K562 (cell line): Measurements from ENCODE around the gene FAM169A. TPM values are rescaled to one million over a fixed set of nuclear protein-coding genes. Genes with fewer than 3 reads are reported as not detected.

Source experiments
- ATAC-seq: fragments of 200-7000 bp; cut with Tn5 transposase; 3 replicates; pipeline ENCODE4 v1.9.1; 2020; ENCODE audit warnings: moderate library complexity
- BruUV-seq: library from RNA; stranded (reverse); fragments of 400-500 nt; replicated peaks from 2 replicates; lab custom pipeline; 2021; lab: Mats Ljungman, UMichigan
- CTCF ChIA-PET: fragments of 300-600 bp; formaldehyde crosslinking; extraction: SDS; loops from one replicate; lab custom pipeline; 2021; ENCODE audit warnings: low intra/inter-chr PET ratio; lab: Yijun Ruan, JAX
- POLR2A ChIA-PET: fragments of 300-600, 350-650 bp; sonication (Branson Sonifier 250); formaldehyde crosslinking; extraction: SDS; loops from one replicate; lab custom pipeline; 2021; ENCODE audit warnings: antibody characterized with exemption, inconsistent platforms; lab: Yijun Ruan, JAX
- DNase-seq, 4 experiments: peaks; one replicate each; pipeline versions ENCODE4 v3.0.0 to v3.0.0-alpha.2; 2011 to 2018; ENCODE audit warnings: low spot score in 3 of 4, mixed read lengths in 3 of 4; ENCODE audit errors: extremely low read depth in 1 of 4
- FAIRE-seq: peaks from 2 replicates; lab custom pipeline; 2011; peaks lifted over from hg19 to GRCh38; lab: Jason Lieb, UNC
- H2AFZ ChIP-seq: 2 replicates; pipeline ENCODE4 v1.6.0; 2011; ENCODE audit warnings: low read depth, low read length, control low read depth, inconsistent platforms
- H3K27ac ChIP-seq: fragments of 200-600 bp; 3 replicates; pipeline ENCODE4 v1.8.0; 2011; ENCODE audit warnings: low read depth, mild to moderate bottlenecking, control low read depth, inconsistent platforms, low read length, moderate library complexity, mixed read lengths; ENCODE audit errors: extremely low read depth
- H3K27me3 ChIP-seq, 2 experiments: fragments of 300-600 bp in 1 of 2; 2 replicates in 1 of 2; 3 replicates in 1 of 2; pipeline versions ENCODE4 v1.6.0 to v1.8.0; 2011; ENCODE audit warnings: inconsistent platforms in 2 of 2, low read length in 2 of 2, mild to moderate bottlenecking in 1 of 2, mixed read lengths in 1 of 2, moderate library complexity in 1 of 2; ENCODE audit not compliant: control insufficient read depth in 2 of 2, insufficient read depth in 2 of 2
- H3K36me3 ChIP-seq: fragments of 300-600 bp; 3 replicates; pipeline ENCODE4 v1.8.0; 2011; ENCODE audit warnings: mild to moderate bottlenecking, low read length, inconsistent platforms; ENCODE audit not compliant: control insufficient read depth, insufficient read depth
- H3K4me1 ChIP-seq, 2 experiments: fragments of 200-600 bp in 1 of 2; replicated peaks in 1 of 2; 2 replicates in 1 of 2; 3 replicates in 1 of 2; pipeline versions ENCODE4 v1.5.1 to v1.8.0; 2011; ENCODE audit warnings: inconsistent platforms in 2 of 2, low read length in 2 of 2, mild to moderate bottlenecking in 1 of 2, mixed read lengths in 1 of 2, moderate library complexity in 1 of 2; ENCODE audit not compliant: control insufficient read depth in 2 of 2, insufficient read depth in 2 of 2
- H3K4me2 ChIP-seq: 2 replicates; pipeline ENCODE4 v1.6.1; 2011; ENCODE audit warnings: low read length, control low read depth, inconsistent platforms, mixed read lengths; ENCODE audit not compliant: insufficient read depth
- H3K4me3 ChIP-seq: fragments of 200-600 bp; sonication (generic), shearing (Covaris generic); 2 replicates; pipeline ENCODE4 v1.5.1; 2016; ENCODE audit warnings: control low read depth, inconsistent platforms
- H3K79me2 ChIP-seq: fragments of 200-600 bp; 3 replicates; pipeline ENCODE4 v1.8.0; 2011; ENCODE audit warnings: low read length, inconsistent platforms; ENCODE audit not compliant: control insufficient read depth, insufficient read depth
- H3K9ac ChIP-seq, 2 experiments: 2 replicates each; pipeline versions ENCODE4 v1.6.0 to v1.6.1; 2011; ENCODE audit warnings: low read depth in 2 of 2, low read length in 2 of 2, control low read depth in 1 of 2, inconsistent platforms in 1 of 2, mild to moderate bottlenecking in 1 of 2, mixed read lengths in 1 of 2; ENCODE audit not compliant: insufficient read depth in 1 of 2
- H3K9me1 ChIP-seq: one replicate; pipeline ENCODE4 v1.6.0; 2011; ENCODE audit warnings: inconsistent platforms, mild to moderate bottlenecking, low read length, moderate library complexity; ENCODE audit not compliant: control insufficient read depth, insufficient read depth
- H3K9me3 ChIP-seq: replicated peaks from 2 replicates; pipeline ENCODE4 v1.5.1; 2011; ENCODE audit warnings: low read depth, low read length, inconsistent platforms; ENCODE audit not compliant: control insufficient read depth, insufficient read depth
- H4K20me1 ChIP-seq: replicated peaks from 2 replicates; pipeline ENCODE4 v1.6.1; 2011; ENCODE audit warnings: low read length, inconsistent platforms, mixed read lengths; ENCODE audit not compliant: control insufficient read depth, insufficient read depth
- BACH1 ChIP-seq: fragments of 200-800 bp; sonication (Bioruptor generic); IDR thresholded peaks from 2 replicates; pipeline ENCODE4 v1.6.1; 2016; ENCODE audit warnings: missing genetic modification characterization, missing compliant biosample characterization
- CBX5 ChIP-seq: IDR thresholded peaks from 2 replicates; pipeline ENCODE4 v1.6.1; 2014; ENCODE audit warnings: low read depth, borderline replicate concordance
- CC2D1A ChIP-seq: fragments of 450-650 bp; IDR thresholded peaks from 2 replicates; pipeline ENCODE4 v1.6.1; 2017; ENCODE audit warnings: mild to moderate bottlenecking
- CREB5 ChIP-seq: fragments of 250-450 bp; sonication (Bioruptor Pico); IDR thresholded peaks from 2 replicates; pipeline ENCODE4 v1.5.0; 2020; ENCODE audit warnings: mild to moderate bottlenecking
- GMEB1 ChIP-seq: fragments of 250-450 bp; sonication (Bioruptor Pico); IDR thresholded peaks from 2 replicates; pipeline ENCODE4 v1.4.0; 2020; ENCODE audit warnings: mild to moderate bottlenecking
- HNRNPH1 ChIP-seq: fragments of 200-400 bp; formaldehyde crosslinking; optimal IDR thresholded peaks from 2 replicates; pipeline ENCODE3; 2017; ENCODE audit warnings: low read depth, mild to moderate bottlenecking, low read length, moderate library complexity
- IFI16 ChIP-seq: fragments of 250-450 bp; sonication (Bioruptor Pico); IDR thresholded peaks from 2 replicates; pipeline ENCODE4 v2.1.2; 2022; ENCODE audit warnings: mild to moderate bottlenecking, inconsistent platforms
- MCM3 ChIP-seq: fragments of 450-650 bp; IDR thresholded peaks from 2 replicates; pipeline ENCODE4 v1.6.1; 2016
- RFX5 ChIP-seq: IDR thresholded peaks from 2 replicates; pipeline ENCODE4 v1.6.1; 2011; ENCODE audit warnings: low read depth, mild to moderate bottlenecking, improper control_type of control experiment, low read length
- RFX7 ChIP-seq: fragments of 250-450 bp; sonication (Bioruptor Pico); IDR thresholded peaks from 2 replicates; pipeline ENCODE4 v1.5.1; 2021; ENCODE audit warnings: mild to moderate bottlenecking
- SRSF1 ChIP-seq: fragments of 200-400 bp; formaldehyde crosslinking; IDR thresholded peaks from 2 replicates; pipeline ENCODE4 v1.6.1; 2017; ENCODE audit warnings: mild to moderate bottlenecking, low read depth, low read length, moderate library complexity
- STAT5A ChIP-seq: IDR thresholded peaks from 2 replicates; pipeline ENCODE4 v1.6.1; 2012; ENCODE audit warnings: low read length, inconsistent platforms, borderline replicate concordance
- TAF15 ChIP-seq: fragments of 200-400 bp; formaldehyde crosslinking; IDR thresholded peaks from 2 replicates; pipeline ENCODE4 v1.6.1; 2017; ENCODE audit warnings: mild to moderate bottlenecking, low read depth, low read length, moderate library complexity
- TAF7 ChIP-seq: fragments of 450-650 bp; IDR thresholded peaks from 2 replicates; pipeline ENCODE4 v1.6.1; 2016; ENCODE audit warnings: missing genetic modification characterization, missing compliant biosample characterization
- TGIF2 ChIP-seq: sonication (generic); formaldehyde crosslinking; IDR thresholded peaks from 2 replicates; pipeline ENCODE4 v1.8.1; 2022; ENCODE audit warnings: mild to moderate bottlenecking, missing genetic modification reagents, moderate library complexity
- XRCC5 ChIP-seq: fragments of 200-400 bp; formaldehyde crosslinking; IDR thresholded peaks from 2 replicates; pipeline ENCODE4 v1.6.1; 2017; ENCODE audit warnings: low read depth, mild to moderate bottlenecking, low read length
- ZFP36 ChIP-seq: fragments of 150-350 bp; IDR thresholded peaks from 2 replicates; pipeline ENCODE4 v1.6.1; 2018; ENCODE audit warnings: low read length, low read depth; ENCODE audit not compliant: partially characterized antibody
- ZNF398 ChIP-seq: fragments of 250-450 bp; sonication (Bioruptor Pico); IDR thresholded peaks from 2 replicates; pipeline ENCODE4 v1.8.0; 2021; ENCODE audit warnings: moderate library complexity, mild to moderate bottlenecking, inconsistent platforms
- ZNF77 ChIP-seq: fragments of 250-450 bp; sonication (Bioruptor Pico); IDR thresholded peaks from 2 replicates; pipeline ENCODE4 v1.5.0; 2020
- WGBS: fragments of 100-300 bp; shearing (Covaris generic); methylation state at CpG from one replicate; pipeline ENCODE4 v1.1.6; 2016; ENCODE audit warnings: low coverage, mixed read lengths; ENCODE audit not compliant: insufficient coverage; ENCODE audit errors: missing lambda C conversion rate; 5-methylcytosine and 5-hydroxymethylcytosine counted together
- in situ Hi-C: fragments of 300-500 bp; cut with MboI; formaldehyde crosslinking; loops from 4 replicates; pipeline ENCODE4 v1.15.0; 2018; ENCODE audit warnings: inconsistent platforms, mixed read lengths
- intact Hi-C: fragments of 100-400 bp; cut with micrococcal nuclease; formaldehyde crosslinking; loops from 2 replicates; pipeline ENCODE4 v1.14.2; 2022
- polyA plus RNA-seq, 8 experiments: library from polyadenylated mRNA; depleted of rRNA in 4 of 8; stranded (reverse) in 5 of 8; unstranded in 3 of 8; fragments of >200 nt; fragmentation: Nextera tagmentation in 2 of 8; fragmentation: Illumina TruSeq in 1 of 8; extraction: Ambion mirVana in 2 of 8; extraction: Trizol in 1 of 8; gene quantifications; 2 replicates each; pipeline versions ENCODE4 v1.2.1 to v1.2.3, GENCODE V29; 2011 to 2014; ENCODE audit warnings: inconsistent platforms in 1 of 8, missing spikeins in 1 of 8
- total RNA-seq, 7 experiments: library from RNA; depleted of rRNA in 6 of 7; stranded (reverse); fragments of >200 nt in 6 of 7; fragmentation: Illumina TruSeq in 2 of 7; extraction: Trizol in 2 of 7; gene quantifications; 2 replicates each; pipeline versions ENCODE4 v1.2.1 to v1.2.3, GENCODE V29; 2011 to 2021; ENCODE audit warnings: low replicate concordance in 1 of 7

Gene FAM169A
- total and polyA plus RNA-seq, 9 of the 15 experiments (the other 6 are each of a cell fraction or from before 2014, with no cell fraction given): 0.01 to 0.04 TPM; not detected in 7

DNA sequence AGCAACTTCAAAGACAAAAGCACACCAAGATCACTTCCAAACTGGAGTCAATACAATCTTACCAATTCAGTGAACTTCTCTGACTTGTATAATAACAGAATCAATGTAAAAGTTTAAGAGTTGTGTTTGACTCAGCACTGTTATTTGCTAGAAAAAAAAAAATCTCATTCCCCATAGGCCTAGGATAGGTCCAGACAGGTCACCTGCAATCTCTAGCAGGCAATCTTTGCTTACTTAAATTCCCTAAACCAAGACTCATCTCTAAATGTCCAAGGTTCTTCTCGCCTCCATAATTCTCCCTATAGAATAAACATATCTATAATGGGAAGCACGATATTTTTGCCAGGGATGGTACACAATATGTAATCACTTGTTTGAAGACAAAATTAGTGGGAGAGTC lies 2.5 kb downstream of the FAM169A start:
- Histone ChIP-seq H3K27me3 (peaks cover 0 to 4% of the 10 kb centered on the region in 2 experiments; a peak in 2 of 5 replicates), H3K27ac (no peak overlapping the region), H3K9me3 (no peaks in the 10 kb centered on the region), H4K20me1 (no peaks in the 10 kb centered on the region), H2AFZ (no peak overlapping the region), H3K4me2 (no peak overlapping the region), H3K4me3 (no peak overlapping the region), H3K9me1 (no peaks in the 10 kb centered on the region)
- intact Hi-C loops: no loop called here
- no TSS peak for BruUV-seq
- FAIRE-seq (no peak), DNase-seq (no peak)
- in situ Hi-C loops: no loop called here
- TF ChIP-seq CC2D1A: no peak
- no peak for TF ChIP-seq GMEB1
- no peak for TF ChIP-seq BACH1
- no peak for TF ChIP-seq ZNF77
- no peak for TF ChIP-seq ZFP36
- no peak for TF ChIP-seq XRCC5
- no peak for TF ChIP-seq TAF7 (tag)
- no peak for TF ChIP-seq SRSF1
- no peak for TF ChIP-seq HNRNPH1
- no peak for TF ChIP-seq CREB5 (CRISPR knock-in tag)
- no peak for TF ChIP-seq ZNF398
- no peak for TF ChIP-seq MCM3
- no peak for TF ChIP-seq CBX5
- no peak for TF ChIP-seq TAF15
- TF ChIP-seq IFI16 (CRISPR knock-in tag): no peak
- no peak for TF ChIP-seq STAT5A
- TF ChIP-seq RFX7 (CRISPR knock-in tag): no peak
- TF ChIP-seq TGIF2 (CRISPR knock-in tag): no peak
- no peak for TF ChIP-seq RFX5
- TF ChIP-seq, all 486 proteins: peak for 0
- no peak for ATAC-seq
- Histone ChIP-seq H3K9ac (no peak overlapping the region), H3K36me3 (no peaks in the 10 kb centered on the region), H3K4me1 (no peaks in the 10 kb centered on the region), H3K79me2 (no peaks in the 10 kb centered on the region)
- 0% methylated on average over 2 of the region's 2 CpGs for WGBS
- POLR2A ChIA-PET: no interaction called here
- CTCF ChIA-PET: no interaction called here
